Measurements from ENCODE around the gene L3MBTL3. TPM values are rescaled to one million over a fixed set of nuclear protein-coding genes. Genes with fewer than 3 reads are reported as not detected.

L3MBTL3 gene
- total RNA-seq (1 to 10 TPM; 1.2 to 4.0 (median 2.4) TPM), polyA plus RNA-seq (1 to 10 TPM in 1 of 2 donors, under 1 TPM in 1; 0.77 to 1.0 TPM)
- long read RNA-seq, donor 1 = 0 reads
- long read RNA-seq, donor 2 = 0 reads
- long read RNA-seq, donor 3 = 0 reads

DNA sequence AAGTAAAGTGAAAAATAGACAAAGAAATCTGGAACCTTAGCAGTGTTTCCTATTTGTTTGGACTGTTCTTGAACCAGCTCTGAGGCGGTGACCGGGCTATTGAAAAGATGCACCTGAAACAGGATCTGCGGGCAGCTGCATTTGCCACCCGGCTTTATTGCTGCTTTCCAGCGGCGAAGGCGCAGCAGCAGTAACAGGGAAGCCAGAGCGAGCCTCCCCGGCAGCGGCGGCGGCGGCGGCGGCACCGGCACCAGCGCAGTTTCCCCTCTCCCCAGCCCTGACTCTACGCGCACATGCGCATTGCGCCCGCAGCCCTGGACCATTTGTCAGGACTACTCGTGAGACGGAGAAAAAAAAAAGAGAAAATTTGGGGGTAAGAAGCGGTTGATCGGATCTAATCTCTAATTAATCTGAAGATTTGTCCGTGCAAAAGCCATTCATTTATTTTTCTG lies at the start of gene L3MBTL3:
TSS of gene L3MBTL3 (plus strand) at position 290 of the 452 bp plus-strand sequence. CDS start 24,119 bp downstream, outside the sequence.
- 1% methylated on average over 27 of the region's 27 CpGs for WGBS, 2 donors
- ATAC-seq (peak; percentile 88 to 92 (median 90)), DNase-seq (peak; percentile 84 to 92)
- Histone ChIP-seq H3K27me3 (no peaks in the 10 kb centered on the region), H3K4me1 (peaks cover 0 to 13% (median 3%) of the 10 kb centered on the region in 9 donors), H3K36me3 (no peaks in the 10 kb centered on the region), H3K9me3 (no peaks in the 10 kb centered on the region), H3K27ac (peak within 1 kb of the TSS in 8 of 10 donors; percentile 45 to 85 (median 62)), H3K4me3 (peak within 1 kb of the TSS; percentile 67 to 94 (median 86))
- TF ChIP-seq, protein P1, sequence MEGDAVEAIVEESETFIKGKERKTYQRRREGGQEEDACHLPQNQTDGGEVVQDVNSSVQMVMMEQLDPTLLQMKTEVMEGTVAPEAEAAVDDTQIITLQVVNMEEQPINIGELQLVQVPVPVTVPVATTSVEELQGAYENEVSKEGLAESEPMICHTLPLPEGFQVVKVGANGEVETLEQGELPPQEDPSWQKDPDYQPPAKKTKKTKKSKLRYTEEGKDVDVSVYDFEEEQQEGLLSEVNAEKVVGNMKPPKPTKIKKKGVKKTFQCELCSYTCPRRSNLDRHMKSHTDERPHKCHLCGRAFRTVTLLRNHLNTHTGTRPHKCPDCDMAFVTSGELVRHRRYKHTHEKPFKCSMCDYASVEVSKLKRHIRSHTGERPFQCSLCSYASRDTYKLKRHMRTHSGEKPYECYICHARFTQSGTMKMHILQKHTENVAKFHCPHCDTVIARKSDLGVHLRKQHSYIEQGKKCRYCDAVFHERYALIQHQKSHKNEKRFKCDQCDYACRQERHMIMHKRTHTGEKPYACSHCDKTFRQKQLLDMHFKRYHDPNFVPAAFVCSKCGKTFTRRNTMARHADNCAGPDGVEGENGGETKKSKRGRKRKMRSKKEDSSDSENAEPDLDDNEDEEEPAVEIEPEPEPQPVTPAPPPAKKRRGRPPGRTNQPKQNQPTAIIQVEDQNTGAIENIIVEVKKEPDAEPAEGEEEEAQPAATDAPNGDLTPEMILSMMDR (IDR thresholded peaks at IDR 0.05) = no peak
- intact Hi-C loops (cut with DNase I) = loop anchor here in 4 of 10 donors (10.0 kb wide), 3 partner anchors 84 to 244 kb away; no protein-coding TSS in a partner anchor

DNA sequence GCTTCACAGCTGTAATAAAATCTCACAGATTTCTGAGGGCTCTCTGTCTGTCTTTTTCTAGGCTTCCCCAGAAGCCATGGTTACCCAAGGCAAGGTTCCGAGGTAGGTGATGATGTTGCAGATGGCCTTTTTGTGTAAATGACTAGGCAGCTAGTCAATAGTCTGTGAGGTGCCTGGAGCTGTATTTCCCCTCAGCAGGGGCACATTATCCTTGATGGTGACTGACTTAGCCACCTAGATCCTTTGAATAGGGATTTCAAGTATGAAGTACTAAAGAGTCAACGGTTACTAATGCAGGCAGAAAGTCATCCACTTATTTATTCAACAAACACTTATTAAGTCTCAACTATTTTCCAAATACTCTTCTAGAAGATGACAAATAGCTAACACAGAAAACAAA lies 49.3 kb upstream of the L3MBTL3 start:
- intact Hi-C loops (cut with DNase I) = no loop called here
- H3K27me3 ChIP-seq = peaks cover 0 to 14% (median 3%) of the 10 kb centered on the region in 7 donors
- DNase-seq (no peak), ATAC-seq (no peak)
- TF ChIP-seq, protein P1 (IDR thresholded peaks at IDR 0.05) = no peak
- H3K9me3 ChIP-seq = no peaks in the 10 kb centered on the region
- no peaks in the 10 kb centered on the region for H3K4me1 ChIP-seq
- 81 to 82% methylated on average over 2 of the region's 2 CpGs for WGBS, 2 donors
- H3K4me3 ChIP-seq = no peak overlapping the region
- no peaks in the 10 kb centered on the region for H3K36me3 ChIP-seq
- no peak overlapping the region for H3K27ac ChIP-seq

DNA sequence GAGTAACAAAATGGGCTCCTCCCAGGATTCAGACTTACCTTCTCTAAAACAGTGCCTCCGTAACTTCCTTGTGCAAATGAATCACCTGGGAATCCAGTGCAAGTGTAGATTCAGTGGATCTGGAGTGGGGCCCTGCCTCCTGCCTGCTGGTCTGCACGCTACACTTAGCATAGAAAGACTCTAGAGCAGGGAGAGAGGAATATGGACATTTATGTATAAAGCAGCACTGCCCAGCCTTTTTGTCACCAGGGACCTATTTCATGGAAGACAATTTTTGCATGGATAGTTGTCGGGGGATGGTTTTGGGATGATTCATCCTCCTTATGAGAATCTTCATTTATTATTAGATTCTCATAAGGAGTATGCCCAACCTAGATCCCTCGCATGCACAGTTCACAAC lies 42.3 kb upstream of the L3MBTL3 start:
- no peaks in the 10 kb centered on the region for H3K36me3 ChIP-seq
- ATAC-seq (no peak), DNase-seq (no peak)
- H3K4me1 ChIP-seq = no peaks in the 10 kb centered on the region
- H3K9me3 ChIP-seq = peaks cover 0 to 25% (median 12%) of the 10 kb centered on the region in 11 donors
- no peak overlapping the region for H3K27ac ChIP-seq
- H3K27me3 ChIP-seq = no peaks in the 10 kb centered on the region
- TF ChIP-seq, protein P1 (IDR thresholded peaks at IDR 0.05) = no peak
- no peak overlapping the region for H3K4me3 ChIP-seq
- 83 to 88% methylated on average over 4 of the region's 4 CpGs for WGBS, 2 donors
- intact Hi-C loops (cut with DNase I) = no loop called here

- intact Hi-C loops (cut with DNase I) = no loop called here
- DNase-seq (no peak), ATAC-seq (no peak)
- H3K4me1 ChIP-seq = no peaks in the 10 kb centered on the region
- peaks cover 0 to 25% (median 12%) of the 10 kb centered on the region in 11 donors for H3K9me3 ChIP-seq
- H3K36me3 ChIP-seq = no peaks in the 10 kb centered on the region
- WGBS, 2 donors = 86 to 87% methylated on average over 6 of the region's 6 CpGs
- TF ChIP-seq, protein P1 (IDR thresholded peaks at IDR 0.05) = no peak
- no peak overlapping the region for H3K4me3 ChIP-seq
- H3K27ac ChIP-seq = no peak overlapping the region
- H3K27me3 ChIP-seq = no peaks in the 10 kb centered on the region
Observed at GRCh38 chr6:129978148-129978916, 40.0 kb upstream of the L3MBTL3 start.
